Right lobe of liver (tissue), 4 donors: ENCODE measurements around the gene LLCFC1.

Experiments
- POLR2A ChIP-seq: fragments of 450-650 bp; IDR thresholded peaks from one replicate; pipeline ENCODE4 v1.6.1; 2017; ENCODE audit warnings: antibody characterized with exemption, mild to moderate bottlenecking
- TF ChIP-seq, protein P1 (sequence below), 4 donors: fragments of 200-600 bp in 3 of 4; fragments of 450-650 bp in 1 of 4; IDR thresholded peaks; one replicate each; pipeline versions ENCODE4 v1.5.1 to v1.8.0; 2016 to 2022; ENCODE audit warnings: antibody characterized with exemption in 4 of 4, mild to moderate bottlenecking in 2 of 4
- donor health status: DM: no; HTN: no; CAD: no.
- donor health status: DM: no; HTN: no; CAD: no.
- donor health status: DM: no; HTN: yes; CAD: no.

DNA sequence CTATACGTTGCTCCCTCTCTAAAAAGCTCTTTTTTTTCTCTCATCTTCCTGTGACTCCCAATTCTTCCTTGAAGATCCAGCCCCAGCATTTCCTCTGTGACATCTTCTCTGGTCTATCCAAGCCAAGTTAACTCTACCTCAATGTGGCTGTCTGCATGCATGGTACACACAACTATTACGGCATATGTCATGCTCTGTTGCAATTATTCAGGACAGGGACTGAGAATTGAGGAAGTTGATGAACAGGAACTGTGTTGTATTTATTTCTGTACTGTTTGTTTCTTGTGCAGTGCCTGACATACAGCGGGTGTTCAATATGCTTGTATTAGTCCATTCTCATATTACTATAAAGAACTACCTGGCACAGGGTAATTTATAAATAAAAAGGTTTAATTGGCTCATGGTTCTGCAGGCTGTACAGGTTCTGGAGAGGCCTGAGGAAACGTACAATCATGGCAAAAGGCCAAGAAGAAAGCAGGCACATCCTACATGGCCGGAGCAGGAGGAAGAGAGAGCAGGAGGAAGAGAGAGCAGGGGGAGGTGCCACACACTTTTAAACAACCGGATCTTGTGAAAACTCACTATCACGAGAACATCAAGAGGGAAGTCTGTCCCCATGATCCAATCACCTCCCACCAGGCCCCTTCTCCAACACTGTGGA lies 12.1 kb upstream of the LLCFC1 start:
- TF ChIP-seq, protein P1, sequence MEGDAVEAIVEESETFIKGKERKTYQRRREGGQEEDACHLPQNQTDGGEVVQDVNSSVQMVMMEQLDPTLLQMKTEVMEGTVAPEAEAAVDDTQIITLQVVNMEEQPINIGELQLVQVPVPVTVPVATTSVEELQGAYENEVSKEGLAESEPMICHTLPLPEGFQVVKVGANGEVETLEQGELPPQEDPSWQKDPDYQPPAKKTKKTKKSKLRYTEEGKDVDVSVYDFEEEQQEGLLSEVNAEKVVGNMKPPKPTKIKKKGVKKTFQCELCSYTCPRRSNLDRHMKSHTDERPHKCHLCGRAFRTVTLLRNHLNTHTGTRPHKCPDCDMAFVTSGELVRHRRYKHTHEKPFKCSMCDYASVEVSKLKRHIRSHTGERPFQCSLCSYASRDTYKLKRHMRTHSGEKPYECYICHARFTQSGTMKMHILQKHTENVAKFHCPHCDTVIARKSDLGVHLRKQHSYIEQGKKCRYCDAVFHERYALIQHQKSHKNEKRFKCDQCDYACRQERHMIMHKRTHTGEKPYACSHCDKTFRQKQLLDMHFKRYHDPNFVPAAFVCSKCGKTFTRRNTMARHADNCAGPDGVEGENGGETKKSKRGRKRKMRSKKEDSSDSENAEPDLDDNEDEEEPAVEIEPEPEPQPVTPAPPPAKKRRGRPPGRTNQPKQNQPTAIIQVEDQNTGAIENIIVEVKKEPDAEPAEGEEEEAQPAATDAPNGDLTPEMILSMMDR (IDR thresholded peaks at IDR 0.05), result no peak
- TF ChIP-seq POLR2A, result no peak
